SK-N-SH (cell line): ENCODE measurements around the gene ZNF530.

Experiments
- CTCF ChIP-seq: fragments of 200-600 bp; sonication (generic); IDR thresholded peaks from 2 replicates; pipeline ENCODE4 v1.6.1; 2017; ENCODE audit warnings: antibody characterized with exemption, mild to moderate bottlenecking, moderate library complexity
- EP300 ChIP-seq, 2 experiments: IDR thresholded peaks; 2 replicates each; pipeline versions ENCODE4 v1.4.0 to v1.6.1; 2012; ENCODE audit warnings: borderline replicate concordance in 1 of 2, low read depth in 1 of 2, low read length in 1 of 2
- PBX3 ChIP-seq: IDR thresholded peaks from 2 replicates; pipeline ENCODE4; 2012
- POLR2AphosphoS5 ChIP-seq: IDR thresholded peaks from 2 replicates; pipeline ENCODE4 v1.6.1; 2012; ENCODE audit warnings: low read depth, low read length
- TAF1 ChIP-seq: IDR thresholded peaks from 2 replicates; pipeline ENCODE4 v1.6.1; 2012; ENCODE audit warnings: low read depth, mild to moderate bottlenecking, low read length, moderate library complexity, borderline replicate concordance
- TCF12 ChIP-seq: IDR thresholded peaks from 2 replicates; pipeline ENCODE4 v1.4.0; 2012
- TEAD4 ChIP-seq: IDR thresholded peaks from 2 replicates; pipeline ENCODE4 v1.4.0; 2012; ENCODE audit warnings: mild to moderate bottlenecking, borderline replicate concordance; ENCODE audit not compliant: insufficient read depth
- YY1 ChIP-seq: IDR thresholded peaks from 2 replicates; pipeline ENCODE4 v1.4.0; 2012; ENCODE audit warnings: low read depth, mild to moderate bottlenecking

DNA sequence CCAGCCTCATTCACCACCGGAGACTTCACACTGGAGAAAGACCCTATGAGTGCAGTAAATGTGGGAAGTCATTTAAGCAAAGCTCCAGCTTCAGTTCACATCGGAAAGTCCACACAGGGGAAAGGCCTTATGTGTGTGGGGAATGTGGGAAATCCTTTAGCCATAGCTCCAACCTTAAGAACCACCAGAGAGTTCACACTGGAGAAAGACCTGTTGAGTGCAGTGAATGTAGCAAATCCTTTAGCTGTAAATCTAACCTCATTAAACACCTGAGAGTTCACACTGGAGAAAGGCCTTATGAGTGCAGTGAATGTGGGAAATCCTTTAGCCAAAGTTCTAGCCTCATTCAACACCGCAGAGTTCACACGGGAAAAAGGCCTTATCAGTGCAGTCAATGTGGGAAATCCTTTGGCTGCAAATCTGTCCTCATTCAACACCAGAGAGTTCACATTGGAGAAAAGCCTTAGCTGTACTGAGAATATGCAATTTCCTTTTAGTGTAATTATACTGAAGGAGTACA is 42.1 kb downstream of the ZNF530 start:
- TF ChIP-seq PBX3 (no peak), CTCF (no peak), YY1 (no peak), EP300 (IDR thresholded peaks at IDR 0.05; ENCODE audit: borderline replicate concordance in 1 of 2, low read depth in 1 of 2, low read length in 1 of 2) (no peak), TCF12 (no peak), POLR2AphosphoS5 (no peak), TAF1 (no peak), TEAD4 (no peak)
